HCT116 (cell line): ENCODE data around the gene SRL. TPM values are rescaled to one million over a fixed set of nuclear protein-coding genes. Genes with fewer than 3 reads are reported as not detected.

Source experiments
- ATAC-seq: fragments of 200-7000 bp; cut with Tn5 transposase; 2 replicates; pipeline ENCODE4 v1.9.1; 2020; ENCODE audit warnings: mild to moderate bottlenecking, moderate library complexity
- BruUV-seq: library from RNA; stranded (reverse); fragments of 400-500 nt; replicated peaks from 2 replicates; lab custom pipeline; 2021; lab: Mats Ljungman, UMichigan
- CTCF ChIA-PET: fragments of 300-600 bp; sonication (Branson Sonifier 250); formaldehyde crosslinking; loops from one replicate; lab custom pipeline; 2021; ENCODE audit warnings: antibody characterized with exemption; lab: Charles Lee
- POLR2A ChIA-PET: fragments of 300-600, 350-600 bp; sonication (Branson Sonifier 250); formaldehyde crosslinking; loops from one replicate; lab custom pipeline; 2021; ENCODE audit warnings: antibody characterized with exemption; lab: Charles Lee
- RAD21 ChIA-PET, 2 experiments: fragments of 300-600 bp; sonication (Branson Sonifier 250); formaldehyde crosslinking; loops; one replicate each; lab custom pipeline; 2023; ENCODE audit warnings: low total read pairs in 2 of 2; ENCODE audit not compliant: uncharacterized antibody in 2 of 2, unreplicated experiment in 2 of 2, low non-redundant PET in 1 of 2; lab: Charles Lee
- DNase-seq: peaks from one replicate; pipeline ENCODE4 v3.0.0-alpha.2; 2010; ENCODE audit warnings: low read depth, low spot score
- H2AFZ ChIP-seq: fragments of 200-600 bp; shearing (Covaris generic), sonication (generic); 2 replicates; pipeline ENCODE4 v1.6.1; 2017; ENCODE audit warnings: low read depth, mixed run types, mixed read lengths, antibody characterized with exemption, low read length; ENCODE audit not compliant: poor library complexity, severe bottlenecking
- H3K27ac ChIP-seq: 2 replicates; pipeline ENCODE4 v1.5.1; 2012; ENCODE audit warnings: low read depth, low read length
- H3K27me3 ChIP-seq: fragments of 200-600 bp; sonication (generic); 2 replicates; pipeline ENCODE4 v1.6.1; 2016; ENCODE audit warnings: mixed run types, low read length, mixed read lengths; ENCODE audit not compliant: insufficient read depth
- H3K36me3 ChIP-seq, 2 experiments: fragments of 200-500 bp in 1 of 2; fragments of 200-600 bp in 1 of 2; sonication (Bioruptor generic) in 1 of 2; sonication (generic) in 1 of 2; 2 replicates each; pipeline versions ENCODE4 v1.5.1 to v1.6.1; 2014 to 2016; ENCODE audit warnings: low read length in 2 of 2, inconsistent platforms in 1 of 2, mixed read lengths in 1 of 2, mixed run types in 1 of 2; ENCODE audit not compliant: insufficient read depth in 2 of 2, control insufficient read depth in 1 of 2
- H3K4me1 ChIP-seq, 2 experiments: fragments of 200-600 bp in 1 of 2; sonication (generic) in 1 of 2; 2 replicates each; pipeline versions ENCODE4 v1.5.1 to v1.6.1; 2012 to 2017; ENCODE audit warnings: low read length in 2 of 2, inconsistent platforms in 1 of 2, mild to moderate bottlenecking in 1 of 2, mixed read lengths in 1 of 2, mixed run types in 1 of 2, moderate library complexity in 1 of 2; ENCODE audit not compliant: insufficient read depth in 2 of 2, control insufficient read depth in 1 of 2
- H3K4me2 ChIP-seq: fragments of 200-600 bp; sonication (generic); 2 replicates; pipeline ENCODE4 v1.6.1; 2017; ENCODE audit warnings: mixed run types, low read length, mixed read lengths
- H3K4me3 ChIP-seq, 2 experiments: fragments of 200-600 bp in 1 of 2; sonication (generic) in 1 of 2; replicated peaks in 1 of 2; 2 replicates each; pipeline ENCODE4 v1.5.1; 2011 to 2016; ENCODE audit warnings: low read length in 2 of 2, control low read depth in 1 of 2, low read depth in 1 of 2, mild to moderate bottlenecking in 1 of 2, mixed read lengths in 1 of 2, mixed run types in 1 of 2
- H3K79me2 ChIP-seq: fragments of 200-600 bp; sonication (generic); 2 replicates; pipeline ENCODE4 v1.6.1; 2017; ENCODE audit warnings: mild to moderate bottlenecking, mixed run types, low read length, moderate library complexity, mixed read lengths; ENCODE audit not compliant: insufficient read depth
- H3K9ac ChIP-seq: fragments of 200-600 bp; sonication (generic); 2 replicates; pipeline ENCODE4 v1.6.1; 2016; ENCODE audit warnings: low read length, mixed read lengths
- H3K9me2 ChIP-seq: fragments of 200-600 bp; sonication (generic), shearing (Covaris generic); 2 replicates; pipeline ENCODE4 v1.6.1; 2017; ENCODE audit warnings: mixed run types, mild to moderate bottlenecking, moderate library complexity; ENCODE audit not compliant: insufficient read depth
- H3K9me3 ChIP-seq, 2 experiments: fragments of 200-500 bp in 1 of 2; fragments of 200-600 bp in 1 of 2; sonication (Bioruptor generic) in 1 of 2; sonication (generic) in 1 of 2; 2 replicates each; pipeline ENCODE4 v1.6.1; 2014 to 2017; ENCODE audit warnings: low read length in 2 of 2, mixed read lengths in 2 of 2, inconsistent platforms in 1 of 2, low read depth in 1 of 2, mild to moderate bottlenecking in 1 of 2, mixed run types in 1 of 2, moderate library complexity in 1 of 2; ENCODE audit not compliant: control insufficient read depth in 1 of 2, insufficient read depth in 1 of 2
- H4K20me1 ChIP-seq: fragments of 200-600 bp; sonication (generic), shearing (Covaris generic); 2 replicates; pipeline ENCODE4 v1.6.1; 2017; ENCODE audit warnings: mixed run types, mild to moderate bottlenecking, moderate library complexity; ENCODE audit not compliant: insufficient read depth
- EZH2 ChIP-seq: fragments of 200-600 bp; sonication (generic); IDR thresholded peaks from 2 replicates; pipeline ENCODE4 v1.6.1; 2017; ENCODE audit warnings: antibody characterized with exemption, mixed run types
- EZH2phosphoT487 ChIP-seq: fragments of 200-600 bp; IDR thresholded peaks from 2 replicates; pipeline ENCODE4 v1.6.1; 2018; ENCODE audit warnings: antibody characterized with exemption, borderline replicate concordance
- FOSL1 ChIP-seq: IDR thresholded peaks from 2 replicates; pipeline ENCODE4 v1.6.1; 2012; ENCODE audit warnings: low read depth
- POLR2AphosphoS5 ChIP-seq: IDR thresholded peaks from 2 replicates; pipeline ENCODE4 v1.6.1; 2011; ENCODE audit warnings: mild to moderate bottlenecking, low read depth, low read length, moderate library complexity
- REST ChIP-seq: IDR thresholded peaks from 2 replicates; pipeline ENCODE4 v1.6.1; 2012; ENCODE audit warnings: low read depth
- SIN3A ChIP-seq: IDR thresholded peaks from 2 replicates; pipeline ENCODE4 v1.6.1; 2012; ENCODE audit warnings: low read depth
- SRF ChIP-seq: IDR thresholded peaks from 2 replicates; pipeline ENCODE4 v1.6.1; 2012; ENCODE audit warnings: low read depth
- TCF7L2 ChIP-seq: IDR thresholded peaks from 2 replicates; pipeline ENCODE4 v1.7.0; 2011; ENCODE audit warnings: borderline replicate concordance, inconsistent platforms; ENCODE audit not compliant: insufficient read depth, insufficient read length; ENCODE audit errors: extremely low read depth
- intact Hi-C: fragments of 100-400 bp; cut with micrococcal nuclease; formaldehyde crosslinking; loops from 2 replicates; pipeline ENCODE4 v1.10.0; 2022
- total RNA-seq: library from RNA; stranded (reverse); gene quantifications from one replicate; pipeline ENCODE4 v1.2.1, GENCODE V29; 2021; ENCODE audit not compliant: unreplicated experiment
- TF ChIP-seq, protein P1 (sequence below): IDR thresholded peaks from 2 replicates; pipeline ENCODE4 v1.6.1; 2012
- TF ChIP-seq, protein P2 (sequence below): IDR thresholded peaks from 2 replicates; pipeline ENCODE4 v1.6.1; 2011; ENCODE audit warnings: mild to moderate bottlenecking, low read length, moderate library complexity; ENCODE audit not compliant: insufficient replicate concordance; ENCODE audit errors: extremely low read depth
- TF ChIP-seq, protein P3 (sequence below), 3 experiments: fragments of 200-600 bp in 1 of 3; sonication (generic) in 1 of 3; IDR thresholded peaks in 2 of 3; conservative IDR thresholded peaks in 1 of 3; 2 replicates each; pipeline ENCODE4 v1.5.1; 2012 to 2017; ENCODE audit warnings: low read depth in 2 of 3, low read length in 2 of 3, antibody characterized with exemption in 1 of 3, borderline replicate concordance in 1 of 3, control low read depth in 1 of 3, mild to moderate bottlenecking in 1 of 3, mixed read lengths in 1 of 3, mixed run types in 1 of 3, moderate library complexity in 1 of 3; ENCODE audit not compliant: insufficient read depth in 1 of 3

Gene SRL
- total RNA-seq, 1 experiment from 2014 or later = not detected

GRCh38 chr16:4285167-4285566, 43.3 kb upstream of the SRL start:
- H3K27ac ChIP-seq = no peak overlapping the region
- CTCF ChIA-PET = no interaction called here
- DNase-seq (no peak), ATAC-seq (no peak)
- H3K4me2 ChIP-seq = no peak overlapping the region
- H3K9me2 ChIP-seq = no peaks in the 10 kb centered on the region
- intact Hi-C loops = no loop called here
- BruUV-seq = no TSS peak
- POLR2A ChIA-PET = no interaction called here
- H3K36me3 ChIP-seq = no peaks in the 10 kb centered on the region
- peaks cover 28 to 52% of the 10 kb centered on the region in 2 experiments for H3K4me1 ChIP-seq
- RAD21 ChIA-PET = interaction anchor here in 1 of 2 experiments (0.7 kb wide), 1 partner anchor 24 kb away, joined by 4 read pairs; no protein-coding TSS in a partner anchor
- no peaks in the 10 kb centered on the region for H4K20me1 ChIP-seq
- H3K9me3 ChIP-seq = peaks cover 0 to 5% of the 10 kb centered on the region in 2 experiments; a peak in 1 of 4 replicates
- TF ChIP-seq, protein P1, sequence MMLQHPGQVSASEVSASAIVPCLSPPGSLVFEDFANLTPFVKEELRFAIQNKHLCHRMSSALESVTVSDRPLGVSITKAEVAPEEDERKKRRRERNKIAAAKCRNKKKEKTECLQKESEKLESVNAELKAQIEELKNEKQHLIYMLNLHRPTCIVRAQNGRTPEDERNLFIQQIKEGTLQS = no peak
- TF ChIP-seq, protein P2, sequence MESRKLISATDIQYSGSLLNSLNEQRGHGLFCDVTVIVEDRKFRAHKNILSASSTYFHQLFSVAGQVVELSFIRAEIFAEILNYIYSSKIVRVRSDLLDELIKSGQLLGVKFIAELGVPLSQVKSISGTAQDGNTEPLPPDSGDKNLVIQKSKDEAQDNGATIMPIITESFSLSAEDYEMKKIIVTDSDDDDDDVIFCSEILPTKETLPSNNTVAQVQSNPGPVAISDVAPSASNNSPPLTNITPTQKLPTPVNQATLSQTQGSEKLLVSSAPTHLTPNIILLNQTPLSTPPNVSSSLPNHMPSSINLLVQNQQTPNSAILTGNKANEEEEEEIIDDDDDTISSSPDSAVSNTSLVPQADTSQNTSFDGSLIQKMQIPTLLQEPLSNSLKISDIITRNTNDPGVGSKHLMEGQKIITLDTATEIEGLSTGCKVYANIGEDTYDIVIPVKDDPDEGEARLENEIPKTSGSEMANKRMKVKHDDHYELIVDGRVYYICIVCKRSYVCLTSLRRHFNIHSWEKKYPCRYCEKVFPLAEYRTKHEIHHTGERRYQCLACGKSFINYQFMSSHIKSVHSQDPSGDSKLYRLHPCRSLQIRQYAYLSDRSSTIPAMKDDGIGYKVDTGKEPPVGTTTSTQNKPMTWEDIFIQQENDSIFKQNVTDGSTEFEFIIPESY = no peak
- TF ChIP-seq TCF7L2 (no peak), SIN3A (no peak)
- H3K9ac ChIP-seq = no peak overlapping the region
- H2AFZ ChIP-seq = no peak overlapping the region
- H3K27me3 ChIP-seq = no peaks in the 10 kb centered on the region
- H3K79me2 ChIP-seq = no peaks in the 10 kb centered on the region
- no peak overlapping the region for H3K4me3 ChIP-seq

DNA sequence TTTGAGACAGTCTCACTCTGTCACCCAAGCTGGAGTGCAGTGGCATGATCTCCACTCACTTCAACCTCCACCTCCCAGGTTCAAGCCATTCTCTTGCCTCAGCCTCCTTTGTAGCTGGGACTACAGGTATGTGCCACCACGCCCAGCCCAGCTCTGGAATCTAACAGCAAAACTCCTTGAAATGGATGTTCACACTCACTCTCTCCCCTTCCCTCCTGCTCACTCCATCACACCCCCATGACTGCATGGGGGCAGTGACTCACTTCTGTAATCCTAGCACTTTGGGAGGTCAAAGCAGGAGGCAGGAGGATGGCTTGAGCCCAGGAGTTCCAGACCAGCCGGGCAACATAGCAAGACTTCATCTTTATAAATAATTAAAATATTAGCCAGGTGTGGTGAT, 42.1 kb upstream of the SRL start:
- Histone ChIP-seq H3K4me3 (0 out of 4 replicates have a peak overlapping the region, but pooled peaks of 1 of the 2 experiments have one; percentile 4), H3K9me3 (peaks cover 0 to 5% of the 10 kb centered on the region in 2 experiments; a peak in 1 of 4 replicates), H3K27me3 (no peaks in the 10 kb centered on the region), H3K36me3 (no peaks in the 10 kb centered on the region), H3K4me2 (peak overlapping the region; percentile 62), H2AFZ (no peak overlapping the region), H3K27ac (no peak overlapping the region), H4K20me1 (no peaks in the 10 kb centered on the region), H3K4me1 (peaks cover 19 to 40% of the 10 kb centered on the region in 2 experiments), H3K79me2 (no peaks in the 10 kb centered on the region), H3K9me2 (no peaks in the 10 kb centered on the region), H3K9ac (peak overlapping the region; percentile 33)
- CTCF ChIA-PET = interaction anchor here (1.8 to 2.0 kb wide), 2 partner anchors 11 to 119 kb away, joined by 4 to 5 read pairs; no protein-coding TSS in a partner anchor
- RAD21 ChIA-PET = no interaction called here
- BruUV-seq = no TSS peak
- intact Hi-C loops = no loop called here
- DNase-seq (no peak), ATAC-seq (peak; percentile 44)
- POLR2A ChIA-PET = no interaction called here
- TF ChIP-seq FOSL1 = no peak
- TF ChIP-seq, protein P3, sequence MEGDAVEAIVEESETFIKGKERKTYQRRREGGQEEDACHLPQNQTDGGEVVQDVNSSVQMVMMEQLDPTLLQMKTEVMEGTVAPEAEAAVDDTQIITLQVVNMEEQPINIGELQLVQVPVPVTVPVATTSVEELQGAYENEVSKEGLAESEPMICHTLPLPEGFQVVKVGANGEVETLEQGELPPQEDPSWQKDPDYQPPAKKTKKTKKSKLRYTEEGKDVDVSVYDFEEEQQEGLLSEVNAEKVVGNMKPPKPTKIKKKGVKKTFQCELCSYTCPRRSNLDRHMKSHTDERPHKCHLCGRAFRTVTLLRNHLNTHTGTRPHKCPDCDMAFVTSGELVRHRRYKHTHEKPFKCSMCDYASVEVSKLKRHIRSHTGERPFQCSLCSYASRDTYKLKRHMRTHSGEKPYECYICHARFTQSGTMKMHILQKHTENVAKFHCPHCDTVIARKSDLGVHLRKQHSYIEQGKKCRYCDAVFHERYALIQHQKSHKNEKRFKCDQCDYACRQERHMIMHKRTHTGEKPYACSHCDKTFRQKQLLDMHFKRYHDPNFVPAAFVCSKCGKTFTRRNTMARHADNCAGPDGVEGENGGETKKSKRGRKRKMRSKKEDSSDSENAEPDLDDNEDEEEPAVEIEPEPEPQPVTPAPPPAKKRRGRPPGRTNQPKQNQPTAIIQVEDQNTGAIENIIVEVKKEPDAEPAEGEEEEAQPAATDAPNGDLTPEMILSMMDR (IDR thresholded peaks at IDR 0.05 in 2 of 3, conservative IDR thresholded peaks at IDR 0.05 in 1 of 3; ENCODE audit: borderline replicate concordance in 1 of 3, insufficient read depth in 1 of 3, low read depth in 2 of 3, low read length in 2 of 3) = no peak
- no peak for TF ChIP-seq SRF
- TF ChIP-seq EZH2phosphoT487 = no peak
- no peak for TF ChIP-seq REST
- TF ChIP-seq EZH2 = no peak
- TF ChIP-seq POLR2AphosphoS5 = no peak
